ENCODE results near the gene TCEANC.

- TF ChIP-seq RAD21 (conservative IDR thresholded peaks at IDR 0.05) (no peak), SMC3 (conservative IDR thresholded peaks at IDR 0.05; ENCODE audit: poor library complexity) (no peak), EP300 (conservative IDR thresholded peaks at IDR 0.05; ENCODE audit: poor library complexity, severe bottlenecking) (no peak), CTCF (IDR thresholded peaks at IDR 0.05; ENCODE audit: poor library complexity, severe bottlenecking) (no peak), POLR2AphosphoS5 (IDR thresholded peaks at IDR 0.05) (no peak), MXI1 (conservative IDR thresholded peaks at IDR 0.05; ENCODE audit: poor library complexity, severe bottlenecking) (no peak)
These were observed 5.2 kb upstream of the TCEANC start for GRCh38 chrX:13647709-13648212.
